Measurements from ENCODE around the gene ZNF296. TPM values are rescaled to one million over a fixed set of nuclear protein-coding genes. Genes with fewer than 3 reads are reported as not detected.
A peak's percentile ranks its signal among the peaks of the same experiment; 100 is the strongest.

The ZNF296 gene
- total RNA-seq, 4 donors from 2014 or later = 2.1 to 4.2 (median 2.1) TPM; not detected in 1

DNA sequence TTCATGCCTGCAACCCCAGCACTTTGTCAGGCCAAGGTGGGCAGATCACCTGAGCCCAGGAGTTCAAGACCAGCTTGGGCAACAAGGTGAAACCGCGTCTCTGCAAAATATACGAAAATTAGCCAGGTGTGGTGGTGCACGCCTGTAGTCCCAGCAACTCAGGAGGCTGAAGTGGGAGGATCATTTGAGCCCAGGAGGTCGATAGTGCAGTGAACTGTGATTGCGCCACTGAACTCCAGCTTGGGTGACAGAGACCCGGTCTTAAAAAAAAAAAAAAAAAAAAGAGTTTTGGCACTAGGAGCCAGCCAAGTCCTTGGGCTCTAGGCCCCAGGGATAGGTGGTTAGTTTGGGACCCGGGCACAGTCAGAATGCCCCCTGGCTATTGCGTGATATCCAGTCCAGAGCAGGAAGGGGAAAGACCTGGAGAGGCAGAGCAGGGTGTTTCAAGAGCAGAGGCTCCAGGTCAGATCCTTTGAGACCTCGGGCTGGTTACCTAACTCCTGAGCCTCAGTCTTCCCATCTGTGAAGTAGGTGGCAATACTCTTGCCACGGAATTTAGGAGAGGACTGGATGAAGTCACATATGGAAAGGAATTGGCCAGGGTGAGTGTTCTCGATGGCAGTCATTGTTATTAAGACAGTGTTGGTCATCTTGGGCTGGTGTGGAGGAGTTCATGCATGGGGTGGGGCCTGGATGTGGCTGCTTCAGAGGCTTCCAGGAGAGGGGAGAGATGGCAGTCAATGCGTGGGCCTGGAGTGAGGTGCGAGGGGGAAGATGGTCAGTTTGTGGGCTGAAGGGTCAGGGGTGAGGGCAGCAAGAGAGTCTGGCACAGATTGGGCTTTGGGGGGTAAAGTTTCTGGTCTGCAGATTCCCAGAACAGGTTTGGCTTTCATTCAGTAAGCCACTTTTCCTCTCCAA, 19.5 kb upstream of the ZNF296 start:
- Histone ChIP-seq H3K9me3 (no peaks in the 10 kb centered on the region), H3K4me1 (peaks cover 0 to 79% (median 41%) of the 10 kb centered on the region in 4 donors), H3K27me3 (no peaks in the 10 kb centered on the region), H3K27ac (no peak overlapping the region), H3K4me3 (no peak overlapping the region), H3K36me3 (peaks cover 0 to 12% (median 0%) of the 10 kb centered on the region in 3 donors)
- TF ChIP-seq POLR2A (IDR thresholded peaks at IDR 0.05) (no peak), EP300 (IDR thresholded peaks at IDR 0.05) (no peak)
- TF ChIP-seq, protein P1, sequence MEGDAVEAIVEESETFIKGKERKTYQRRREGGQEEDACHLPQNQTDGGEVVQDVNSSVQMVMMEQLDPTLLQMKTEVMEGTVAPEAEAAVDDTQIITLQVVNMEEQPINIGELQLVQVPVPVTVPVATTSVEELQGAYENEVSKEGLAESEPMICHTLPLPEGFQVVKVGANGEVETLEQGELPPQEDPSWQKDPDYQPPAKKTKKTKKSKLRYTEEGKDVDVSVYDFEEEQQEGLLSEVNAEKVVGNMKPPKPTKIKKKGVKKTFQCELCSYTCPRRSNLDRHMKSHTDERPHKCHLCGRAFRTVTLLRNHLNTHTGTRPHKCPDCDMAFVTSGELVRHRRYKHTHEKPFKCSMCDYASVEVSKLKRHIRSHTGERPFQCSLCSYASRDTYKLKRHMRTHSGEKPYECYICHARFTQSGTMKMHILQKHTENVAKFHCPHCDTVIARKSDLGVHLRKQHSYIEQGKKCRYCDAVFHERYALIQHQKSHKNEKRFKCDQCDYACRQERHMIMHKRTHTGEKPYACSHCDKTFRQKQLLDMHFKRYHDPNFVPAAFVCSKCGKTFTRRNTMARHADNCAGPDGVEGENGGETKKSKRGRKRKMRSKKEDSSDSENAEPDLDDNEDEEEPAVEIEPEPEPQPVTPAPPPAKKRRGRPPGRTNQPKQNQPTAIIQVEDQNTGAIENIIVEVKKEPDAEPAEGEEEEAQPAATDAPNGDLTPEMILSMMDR (IDR thresholded peaks at IDR 0.05) = no peak
- 84 to 85% methylated on average over 14 of the region's 14 CpGs for WGBS, 2 donors
- no peak for DNase-seq (ENCODE audit: low spot score in 2 of 2)

DNA sequence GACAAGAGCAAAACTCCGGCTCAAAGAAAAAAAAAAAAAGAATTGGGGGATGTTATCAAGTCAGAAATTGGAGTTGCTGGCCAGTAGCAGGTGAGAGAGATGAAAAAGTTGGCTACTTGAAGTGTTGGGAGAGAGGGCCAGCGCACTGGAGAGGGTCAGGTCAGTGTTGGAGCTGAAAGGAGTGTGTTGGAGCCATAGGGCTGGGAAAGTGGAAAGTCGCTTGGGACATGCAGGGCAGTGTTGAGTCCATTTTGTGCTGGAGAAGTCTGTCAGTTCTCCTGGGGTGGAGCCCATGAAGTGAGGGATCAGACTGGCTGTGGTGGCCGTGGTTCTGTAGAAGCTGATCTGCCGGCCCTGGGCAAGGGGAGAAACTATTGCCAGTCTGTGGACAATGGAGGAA, 18.4 kb upstream of the ZNF296 start:
- 66 to 67% methylated on average over 5 of the region's 5 CpGs for WGBS, 2 donors
- no peak for DNase-seq (ENCODE audit: low spot score in 2 of 2)
- Histone ChIP-seq H3K4me3 (no peak overlapping the region), H3K4me1 (peaks cover 0 to 75% (median 43%) of the 10 kb centered on the region in 4 donors), H3K27me3 (no peaks in the 10 kb centered on the region), H3K9me3 (no peaks in the 10 kb centered on the region), H3K27ac (no peak overlapping the region), H3K36me3 (peaks cover 0 to 13% (median 0%) of the 10 kb centered on the region in 3 donors)
- TF ChIP-seq, protein P1 (IDR thresholded peaks at IDR 0.05) = no peak
- TF ChIP-seq EP300 (IDR thresholded peaks at IDR 0.05) (no peak), POLR2A (IDR thresholded peaks at IDR 0.05) (no peak)

DNA sequence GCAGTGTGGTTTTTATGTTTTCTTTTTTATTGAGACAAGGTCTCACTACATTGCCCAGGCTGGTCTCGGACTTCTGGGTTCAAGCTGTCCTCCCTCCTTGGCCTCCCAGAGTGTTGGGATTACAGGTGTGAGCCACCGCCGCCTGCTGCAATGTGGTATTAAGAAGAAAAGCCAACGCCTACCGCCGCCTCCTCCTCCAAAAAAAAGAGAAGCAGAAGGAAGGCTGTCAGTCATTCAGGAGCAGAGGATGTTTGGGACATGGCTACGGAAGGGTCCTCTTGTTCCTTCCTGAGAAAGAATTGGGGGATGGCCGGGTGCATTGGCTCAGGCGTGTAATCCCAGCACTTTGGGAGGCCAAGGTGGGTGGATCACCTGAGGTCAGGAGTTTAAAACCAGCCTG, 17.9 kb upstream of the ZNF296 start:
- TF ChIP-seq, protein P1 (IDR thresholded peaks at IDR 0.05) = no peak
- TF ChIP-seq EP300 (IDR thresholded peaks at IDR 0.05) = no peak
- TF ChIP-seq POLR2A (IDR thresholded peaks at IDR 0.05) = no peak
- H3K27ac ChIP-seq = no peak overlapping the region

DNA sequence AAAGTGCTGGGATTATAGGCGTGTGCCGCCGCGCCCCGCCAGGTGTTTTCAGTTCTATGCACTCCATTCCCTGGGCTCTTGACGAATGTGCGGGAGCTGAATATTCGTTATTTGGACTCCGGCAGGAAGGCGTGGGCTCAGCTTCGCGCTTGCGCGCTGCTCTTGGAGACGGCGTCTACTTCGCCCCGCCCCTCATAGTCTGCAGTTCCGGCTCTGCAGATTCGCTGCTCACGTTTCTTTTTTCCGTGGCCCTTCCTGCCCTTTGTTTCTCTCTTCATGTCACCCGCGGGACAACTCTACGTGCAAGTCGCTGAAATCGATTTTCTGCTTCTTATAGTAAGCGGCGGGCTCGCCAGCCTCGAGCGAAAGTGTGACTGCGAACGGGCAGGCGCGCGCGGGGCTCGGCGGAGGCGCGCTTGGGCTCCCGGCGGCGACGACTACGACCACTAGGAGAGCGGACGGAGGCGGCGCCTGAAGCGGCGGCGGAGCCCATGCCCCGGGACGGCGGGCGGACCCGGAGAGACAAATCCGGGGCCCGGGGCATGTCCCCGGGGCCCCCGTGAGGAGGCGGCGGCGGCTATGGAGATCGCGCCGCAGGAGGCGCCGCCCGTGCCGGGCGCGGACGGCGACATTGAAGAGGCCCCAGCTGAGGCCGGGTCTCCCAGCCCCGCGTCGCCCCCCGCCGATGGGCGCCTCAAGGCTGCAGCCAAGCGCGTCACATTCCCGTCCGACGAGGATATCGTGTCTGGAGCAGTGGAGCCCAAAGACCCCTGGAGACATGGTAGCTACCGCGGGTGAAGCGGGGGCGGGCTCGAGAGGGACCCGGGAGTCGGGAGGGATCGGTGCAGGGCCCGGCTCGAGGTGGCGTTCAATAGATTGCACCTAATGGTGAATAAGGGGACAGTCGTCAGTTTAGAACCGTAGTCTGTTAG, 16.7 kb upstream of the ZNF296 start, which contains the start of gene PPP1R37:
Gene PPP1R37, plus strand, starts transcription at position 433 of the 932 bp plus-strand sequence. Its CDS starts 147 bp downstream, at position 580.
- WGBS, 2 donors = 0% methylated on average over 60 to 95 of the region's 103 CpGs
- peaks cover 0 to 58% (median 37%) of the 10 kb centered on the region in 4 donors for H3K4me1 ChIP-seq

More for the DNA sequence above, 17.9 kb upstream of the ZNF296 start:
- Histone ChIP-seq H3K36me3 (peaks cover 0 to 14% (median 0%) of the 10 kb centered on the region in 3 donors), H3K4me3 (peak overlapping the region in 3 of 4 donors; percentile 56 to 99 (median 87)), H3K4me1 (peaks cover 0 to 69% (median 43%) of the 10 kb centered on the region in 4 donors), H3K27me3 (no peaks in the 10 kb centered on the region), H3K9me3 (no peaks in the 10 kb centered on the region)
- WGBS, 2 donors = 65 to 71% methylated on average over 9 of the region's 9 CpGs
- DNase-seq (ENCODE audit: low spot score in 2 of 2) = no peak

More for the DNA sequence above, 16.7 kb upstream of the ZNF296 start, which contains the start of gene PPP1R37:
- no peaks in the 10 kb centered on the region for H3K9me3 ChIP-seq
- H3K36me3 ChIP-seq = peaks cover 0 to 24% (median 0%) of the 10 kb centered on the region in 3 donors
- peak; percentile 79 to 92 for DNase-seq (ENCODE audit: low spot score in 2 of 2)
- peak within 1 kb of the TSS; percentile 56 to 99 (median 92) for H3K4me3 ChIP-seq
- peak within 1 kb of the TSS; percentile 82 to 88 (median 84) for H3K27ac ChIP-seq
- H3K27me3 ChIP-seq = no peaks in the 10 kb centered on the region
- peak in 1 of 2 donors; percentile 31 for TF ChIP-seq POLR2A (IDR thresholded peaks at IDR 0.05)
- TF ChIP-seq, protein P1 (IDR thresholded peaks at IDR 0.05) = peak in 4 of 5 experiments; percentile 8 to 65 (median 42)
- peak; percentile 83 to 90 for TF ChIP-seq EP300 (IDR thresholded peaks at IDR 0.05)
